ENCODE data around the gene NUP210L.
A peak's percentile ranks its signal among the peaks of the same experiment; 100 is the strongest.

NUP210L gene

GRCh38 chr1:154190550-154190949, 35.7 kb upstream of the NUP210L start:
- H3K4me3 ChIP-seq (ENCODE audit: low read depth, low read length): no peak overlapping the region
- TF ChIP-seq CTCF (IDR thresholded peaks at IDR 0.05; ENCODE audit: insufficient read depth, low read depth, low read length, missing control alignments): no peak
- no peak for DNase-seq (ENCODE audit: low read depth)

- peak; percentile 18 for DNase-seq (ENCODE audit: low read depth)
- no peak overlapping the region for H3K4me3 ChIP-seq (ENCODE audit: low read depth, low read length)
- no peak for TF ChIP-seq CTCF (IDR thresholded peaks at IDR 0.05; ENCODE audit: insufficient read depth, low read depth, low read length, missing control alignments)
Observed at GRCh38 chr1:154186852-154187501, 32.1 kb upstream of the NUP210L start.

GRCh38 chr1:154186177-154186576, 31.3 kb upstream of the NUP210L start:
- H3K4me3 ChIP-seq (ENCODE audit: low read depth, low read length): no peak overlapping the region
- TF ChIP-seq CTCF (IDR thresholded peaks at IDR 0.05; ENCODE audit: insufficient read depth, low read depth, low read length, missing control alignments): peak; percentile 73
- DNase-seq (ENCODE audit: low read depth): peak; percentile 79

- peak overlapping the region; percentile 95 for H3K4me3 ChIP-seq (ENCODE audit: low read depth, low read length)
- DNase-seq (ENCODE audit: low read depth): peak; percentile 95
- TF ChIP-seq CTCF (IDR thresholded peaks at IDR 0.05; ENCODE audit: insufficient read depth, low read depth, low read length, missing control alignments): no peak
Observed at GRCh38 chr1:154183046-154183915, 28.4 kb upstream of the NUP210L start.

GRCh38 chr1:154182344-154183045, 27.6 kb upstream of the NUP210L start:
- DNase-seq (ENCODE audit: low read depth): peak; percentile 88
- H3K4me3 ChIP-seq (ENCODE audit: low read depth, low read length): peak overlapping the region; percentile 95
- TF ChIP-seq CTCF (IDR thresholded peaks at IDR 0.05; ENCODE audit: insufficient read depth, low read depth, low read length, missing control alignments): no peak

GRCh38 chr1:154181944-154182343, 27.1 kb upstream of the NUP210L start:
- DNase-seq (ENCODE audit: low read depth): no peak
- TF ChIP-seq CTCF (IDR thresholded peaks at IDR 0.05; ENCODE audit: insufficient read depth, low read depth, low read length, missing control alignments): no peak
- peak overlapping the region; percentile 95 for H3K4me3 ChIP-seq (ENCODE audit: low read depth, low read length)
